Measurements from ENCODE around the gene HBS1L.
"Not testable (repeated sequence)": the region's sequence is repeated elsewhere in the genome, so short reads cannot be mapped to it uniquely, and the experiment has no call there.

HBS1L gene

GRCh38 chr6:135073756-135074393, 19.3 kb upstream of the HBS1L start:
- DNase-seq (ENCODE audit: low spot score) = no peak

DNA sequence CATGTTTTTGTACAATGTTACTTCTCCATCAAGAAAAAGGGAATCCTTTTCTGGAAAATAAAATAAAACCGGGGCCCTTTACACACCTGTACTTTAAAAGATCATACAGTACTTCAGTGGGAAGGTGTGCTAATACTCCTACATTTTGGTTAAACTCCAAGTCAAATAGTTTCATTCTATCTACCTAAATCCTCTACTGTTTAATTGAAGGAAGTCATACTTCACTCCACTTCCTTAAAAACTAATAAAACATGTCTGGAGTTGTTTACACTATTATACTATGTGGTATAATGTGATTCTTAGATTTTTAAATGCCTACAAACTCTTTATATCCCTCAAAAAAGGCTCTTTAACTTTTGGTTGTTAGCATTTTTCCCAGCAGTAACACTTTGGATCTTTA, 18.6 kb upstream of the HBS1L start:
- DNase-seq (ENCODE audit: low spot score) = no peak

GRCh38 chr6:135072753-135073152, 18.1 kb upstream of the HBS1L start:
- DNase-seq (ENCODE audit: low spot score) = peak; percentile 48

GRCh38 chr6:135071541-135071940, 16.9 kb upstream of the HBS1L start:
- DNase-seq (ENCODE audit: low spot score) = no peak

DNA sequence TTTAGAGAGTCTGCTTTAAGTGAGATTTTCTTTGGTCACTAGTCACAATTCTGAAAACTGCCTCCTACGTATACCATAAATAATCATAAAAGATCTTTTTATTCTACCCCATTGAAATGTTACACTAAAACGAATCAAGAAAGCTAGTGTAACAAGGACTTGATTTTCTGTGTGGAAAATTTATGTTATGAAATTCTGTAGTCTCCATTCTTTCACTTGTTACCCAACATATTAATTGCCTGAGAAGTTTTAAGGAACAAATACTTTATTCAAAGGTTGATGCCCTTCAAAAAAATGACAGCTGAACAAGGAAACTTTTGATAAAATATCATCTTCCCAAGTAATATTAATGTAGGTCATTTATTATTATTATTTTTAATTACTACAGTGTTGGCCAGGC, 13.3 kb upstream of the HBS1L start:
- no peak for DNase-seq (ENCODE audit: low spot score)

DNA sequence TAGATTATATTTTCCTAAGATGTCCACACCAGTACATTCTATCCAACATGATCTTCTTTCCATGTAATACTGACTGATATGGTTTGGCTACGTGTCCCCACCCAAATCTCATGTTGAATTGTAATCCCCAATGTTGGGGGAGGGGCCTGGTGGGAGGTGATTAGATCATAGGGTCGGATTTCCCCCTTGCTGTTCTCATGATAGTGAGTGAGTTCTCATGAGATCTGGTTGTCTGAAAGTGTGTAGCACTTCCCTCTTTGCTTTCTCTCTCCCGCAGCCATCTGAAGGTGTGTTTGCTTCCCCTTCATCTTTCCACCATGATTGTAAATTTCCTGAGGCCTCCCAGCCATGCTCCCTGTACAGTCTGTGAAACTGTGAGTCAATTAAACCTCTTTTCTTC, 12.2 kb upstream of the HBS1L start:
- no peak for DNase-seq (ENCODE audit: low spot score)

- no peak for DNase-seq (ENCODE audit: low spot score)
These were observed 11.8 kb upstream of the HBS1L start for GRCh38 chr6:135066397-135066796.

DNA sequence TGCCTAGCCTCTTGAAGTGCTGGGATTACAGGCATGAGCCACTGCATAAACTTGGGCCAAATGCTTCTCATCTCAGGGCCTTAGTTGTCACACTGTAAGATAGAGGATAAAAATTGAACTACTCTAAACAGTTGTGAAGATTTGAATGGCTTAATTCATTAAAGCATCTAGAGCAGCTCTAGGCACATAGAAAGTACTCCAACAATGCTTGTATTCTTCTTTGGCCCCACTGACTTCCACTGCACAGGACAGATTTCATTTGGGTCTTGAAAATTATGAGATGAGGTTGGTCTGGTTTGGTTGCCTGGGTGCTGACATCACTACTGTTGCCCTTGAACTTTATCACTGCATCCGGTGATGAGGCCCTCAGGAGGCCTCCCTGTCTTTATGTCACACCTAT, 10.0 kb upstream of the HBS1L start:
- DNase-seq (ENCODE audit: low spot score) = no peak

DNA sequence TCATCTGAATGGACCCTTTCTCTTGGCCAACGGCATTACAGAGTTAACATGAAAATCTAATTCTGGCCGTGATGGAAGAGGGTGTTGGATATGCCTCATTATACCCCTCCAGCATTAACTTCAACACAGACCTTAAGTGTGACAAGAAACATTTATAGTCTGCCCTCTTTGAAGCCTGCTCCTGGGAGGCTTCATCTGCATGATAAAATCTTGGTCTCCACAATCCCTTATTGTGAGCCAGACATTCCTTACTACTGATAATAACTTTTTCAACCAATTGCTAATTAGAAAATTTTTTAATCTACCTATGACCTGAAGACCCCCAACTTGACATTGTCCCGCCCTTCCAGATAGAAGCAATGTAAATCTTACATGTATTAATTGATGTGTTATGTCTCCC, 9.3 kb upstream of the HBS1L start:
- DNase-seq (ENCODE audit: low spot score) = no peak

DNA sequence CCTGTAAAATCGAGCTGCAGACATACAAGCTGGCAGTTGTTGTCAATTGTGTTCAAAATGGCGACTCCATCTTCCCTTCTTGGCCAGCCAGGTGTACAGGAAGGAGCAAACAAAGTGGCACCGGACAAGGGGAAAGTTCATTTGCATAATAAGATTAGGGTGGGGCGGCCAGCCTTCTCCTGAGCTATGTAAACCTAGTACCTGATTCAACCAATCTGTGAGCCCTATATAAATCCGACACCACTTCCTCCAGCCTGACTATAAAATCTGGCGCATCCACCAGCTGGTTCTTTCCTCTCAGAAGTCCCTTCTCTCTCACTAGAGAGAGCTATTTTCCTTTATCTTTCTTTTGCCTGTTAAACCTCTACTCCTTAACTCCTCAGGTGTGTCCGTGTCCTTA, 8.1 kb upstream of the HBS1L start:
- peak; percentile 6 for DNase-seq (ENCODE audit: low spot score)

GRCh38 chr6:135060076-135060475, 5.5 kb upstream of the HBS1L start:
- DNase-seq (ENCODE audit: low spot score) = no peak

DNA sequence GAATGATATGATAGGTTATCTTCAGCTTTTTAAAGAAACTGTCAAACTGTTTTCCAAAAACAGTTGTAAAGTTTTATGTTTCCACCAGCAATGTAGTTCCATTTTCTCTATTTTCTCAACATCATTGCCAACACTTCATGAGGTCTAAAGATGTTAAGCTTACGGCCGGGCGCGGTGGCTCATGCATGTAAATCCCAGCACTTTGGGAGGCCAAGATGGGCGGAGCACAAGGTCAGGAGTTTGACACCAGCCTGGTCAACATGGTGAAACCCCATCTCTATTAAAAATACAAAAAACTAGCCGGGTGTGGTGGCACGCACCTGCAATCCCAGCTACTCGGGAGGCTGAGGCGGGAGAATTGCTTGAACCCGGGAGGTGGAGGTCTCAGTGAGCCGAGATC, 3.7 kb upstream of the HBS1L start:
- DNase-seq (ENCODE audit: low spot score) = not testable (repeated sequence)

- no peak for DNase-seq (ENCODE audit: low spot score)
These were observed 2.0 kb upstream of the HBS1L start for GRCh38 chr6:135056632-135057031.

DNA sequence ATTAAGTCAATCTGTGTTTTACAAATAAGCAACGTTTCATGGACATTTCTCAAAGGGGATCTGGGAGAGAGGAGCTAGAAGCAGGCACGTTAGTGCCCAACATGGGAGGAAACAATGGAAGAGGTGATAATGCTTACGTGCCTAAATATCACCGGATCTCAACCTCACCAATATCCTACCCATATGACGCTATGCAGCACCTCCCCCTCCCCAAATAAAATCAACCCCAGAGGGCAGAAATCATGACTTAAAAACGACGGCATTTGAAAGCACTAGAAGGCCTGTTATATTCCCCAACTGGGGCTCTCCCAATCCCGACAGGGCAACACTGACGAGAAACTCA, 425 bp downstream of the HBS1L start:
- peak; percentile 39 for DNase-seq (ENCODE audit: low spot score)

DNA sequence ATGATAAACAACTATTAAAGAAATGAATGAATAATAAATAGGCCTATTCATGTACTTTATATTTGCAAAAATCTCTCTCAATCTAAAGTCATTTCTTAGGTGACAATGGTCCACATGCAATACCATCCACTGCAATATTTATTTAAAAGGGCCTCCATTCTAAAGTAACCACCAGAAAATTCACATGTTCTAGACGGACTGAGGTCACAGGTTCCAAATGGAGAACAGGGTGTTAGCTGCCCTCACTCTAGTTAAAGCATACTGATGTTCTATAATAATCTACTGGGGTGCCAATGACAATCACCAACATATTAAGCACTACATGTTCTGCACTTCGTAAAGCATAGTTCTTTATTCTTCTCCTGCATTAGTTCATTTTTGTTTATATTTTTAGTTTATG, 1.2 kb downstream of the HBS1L start:
- no peak for DNase-seq (ENCODE audit: low spot score)

DNA sequence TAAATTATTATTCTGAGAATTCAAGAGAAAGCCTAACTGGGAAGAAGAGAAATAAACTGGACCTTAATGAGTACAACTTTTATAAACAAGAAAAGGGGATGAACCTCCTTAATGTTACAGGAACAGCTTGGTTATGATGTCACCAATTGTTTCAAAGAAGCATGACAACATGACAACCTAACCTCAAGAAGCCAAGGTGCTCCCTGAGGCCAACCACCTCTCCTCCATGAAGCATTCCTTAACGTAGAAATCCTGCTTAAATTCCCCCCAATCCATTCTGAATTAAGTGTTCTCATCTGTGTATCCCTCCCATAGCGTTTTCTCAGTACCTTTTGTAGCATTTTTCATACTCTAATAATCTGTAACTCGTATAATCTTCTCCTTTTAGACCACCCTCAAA, 1.7 kb downstream of the HBS1L start:
- peak; percentile 13 for DNase-seq (ENCODE audit: low spot score)

DNA sequence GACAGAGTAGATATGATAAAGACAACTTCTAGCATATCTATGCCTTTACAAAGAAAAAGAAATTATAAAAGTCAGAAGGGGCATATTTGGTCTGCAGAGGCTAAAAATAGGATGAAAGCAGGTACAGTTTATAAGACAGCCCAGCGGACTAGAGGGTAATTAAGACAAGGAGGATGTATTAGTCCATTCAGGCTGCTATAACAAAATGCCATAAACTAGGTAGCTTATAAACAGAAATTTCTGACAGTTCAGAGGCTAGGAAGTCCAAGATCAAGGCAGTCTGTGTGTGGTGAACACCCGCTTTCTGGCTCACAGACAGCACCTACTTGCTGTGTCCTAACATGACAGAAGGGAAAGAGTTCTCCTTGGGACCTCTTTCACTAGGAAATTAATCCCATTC, 5.7 kb downstream of the HBS1L start:
- no peak for DNase-seq (ENCODE audit: low spot score)

- no peak for DNase-seq (ENCODE audit: low spot score)
These were observed 7.3 kb downstream of the HBS1L start for GRCh38 chr6:135047336-135047735.

- no peak for DNase-seq (ENCODE audit: low spot score)
These were observed 7.7 kb downstream of the HBS1L start for GRCh38 chr6:135046912-135047311.

- DNase-seq (ENCODE audit: low spot score) = no peak
These were observed 10.0 kb downstream of the HBS1L start for GRCh38 chr6:135044639-135045038.

GRCh38 chr6:135043846-135044245, 10.8 kb downstream of the HBS1L start:
- no peak for DNase-seq (ENCODE audit: low spot score)

DNA sequence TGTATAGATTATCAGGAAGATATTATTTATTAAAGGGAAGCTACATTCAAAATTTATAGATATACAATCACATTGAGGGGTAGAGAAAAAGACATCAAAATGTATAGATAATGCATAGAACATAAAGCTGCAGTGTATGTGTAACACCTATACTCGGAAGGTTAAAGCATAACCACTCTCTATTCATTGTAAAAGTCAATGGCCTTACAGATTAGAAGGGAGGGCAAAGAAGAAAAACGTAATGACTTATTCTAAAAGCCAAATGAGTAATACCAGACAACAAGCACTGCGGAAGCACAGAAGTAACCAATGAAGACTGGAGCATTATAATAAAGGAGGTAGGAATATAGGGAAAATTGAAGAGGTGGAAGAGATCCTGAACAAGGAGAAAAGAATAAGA, 11.3 kb downstream of the HBS1L start:
- DNase-seq (ENCODE audit: low spot score) = no peak

DNA sequence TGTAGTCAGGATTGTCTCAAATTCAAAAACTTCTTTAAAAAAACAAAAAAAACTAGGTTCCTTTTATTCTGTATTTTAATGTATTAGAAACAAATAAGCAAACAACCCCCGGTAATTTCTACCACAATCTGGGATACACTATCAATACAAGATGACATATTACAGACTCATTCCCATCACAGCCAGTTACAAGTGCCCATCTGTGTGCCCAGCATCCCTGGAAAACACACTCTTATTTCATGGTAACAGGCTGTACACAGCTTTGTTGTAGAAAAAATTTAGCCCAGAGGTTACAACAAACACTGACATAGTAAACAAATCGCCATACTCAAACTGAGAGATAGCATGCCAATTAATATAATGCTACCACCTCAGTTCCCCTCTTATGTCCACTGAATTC, 16.3 kb downstream of the HBS1L start:
- no peak for DNase-seq (ENCODE audit: low spot score)

DNA sequence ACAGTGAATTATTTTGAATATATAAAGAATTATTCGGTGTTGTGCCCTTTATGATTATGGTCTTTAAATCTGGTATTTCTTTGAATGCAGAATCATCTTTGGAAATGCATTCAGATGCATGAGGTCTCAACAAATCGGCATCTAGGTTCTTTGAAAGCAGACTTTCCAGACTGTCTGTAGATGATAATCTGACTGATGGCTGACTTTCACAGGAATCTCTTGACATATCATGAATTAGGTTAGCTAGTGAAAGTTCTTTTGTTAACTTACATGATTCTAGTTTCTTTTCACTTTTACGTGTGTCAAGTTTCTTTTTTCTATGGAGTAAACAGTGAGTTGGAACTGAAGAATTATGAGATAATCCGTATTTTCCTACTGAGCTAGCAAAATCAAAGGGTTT, 17.1 kb downstream of the HBS1L start:
- DNase-seq (ENCODE audit: low spot score) = no peak
